WTC11 (cell line): Measurements from ENCODE around the gene ELOVL7.

Experiments
- NR3C1 ChIP-seq: sonication (generic); formaldehyde crosslinking; conservative IDR thresholded peaks from 2 replicates; pipeline ENCODE4 v1.8.1; 2023; ENCODE audit warnings: low read depth, mild to moderate bottlenecking, missing genetic modification reagents
- USF2 ChIP-seq: sonication (generic); formaldehyde crosslinking; IDR thresholded peaks from 2 replicates; pipeline ENCODE4 v1.8.1; 2023; ENCODE audit warnings: mild to moderate bottlenecking, missing genetic modification reagents, moderate library complexity
- ZNF121 ChIP-seq: sonication (generic); formaldehyde crosslinking; IDR thresholded peaks from 2 replicates; pipeline ENCODE4 v1.8.0; 2023; ENCODE audit warnings: missing genetic modification reagents
- TF ChIP-seq, protein P1 (sequence below): fragments of 200-600 bp; IDR thresholded peaks from 2 replicates; pipeline ENCODE4 v1.8.0; 2022; ENCODE audit warnings: antibody characterized with exemption

GRCh38 chr5:60763061-60763460, 81.0 kb downstream of the ELOVL7 start:
- TF ChIP-seq ZNF121 (no peak), NR3C1 (no peak), USF2 (CRISPR knock-in tag) (no peak)
- TF ChIP-seq, protein P1, sequence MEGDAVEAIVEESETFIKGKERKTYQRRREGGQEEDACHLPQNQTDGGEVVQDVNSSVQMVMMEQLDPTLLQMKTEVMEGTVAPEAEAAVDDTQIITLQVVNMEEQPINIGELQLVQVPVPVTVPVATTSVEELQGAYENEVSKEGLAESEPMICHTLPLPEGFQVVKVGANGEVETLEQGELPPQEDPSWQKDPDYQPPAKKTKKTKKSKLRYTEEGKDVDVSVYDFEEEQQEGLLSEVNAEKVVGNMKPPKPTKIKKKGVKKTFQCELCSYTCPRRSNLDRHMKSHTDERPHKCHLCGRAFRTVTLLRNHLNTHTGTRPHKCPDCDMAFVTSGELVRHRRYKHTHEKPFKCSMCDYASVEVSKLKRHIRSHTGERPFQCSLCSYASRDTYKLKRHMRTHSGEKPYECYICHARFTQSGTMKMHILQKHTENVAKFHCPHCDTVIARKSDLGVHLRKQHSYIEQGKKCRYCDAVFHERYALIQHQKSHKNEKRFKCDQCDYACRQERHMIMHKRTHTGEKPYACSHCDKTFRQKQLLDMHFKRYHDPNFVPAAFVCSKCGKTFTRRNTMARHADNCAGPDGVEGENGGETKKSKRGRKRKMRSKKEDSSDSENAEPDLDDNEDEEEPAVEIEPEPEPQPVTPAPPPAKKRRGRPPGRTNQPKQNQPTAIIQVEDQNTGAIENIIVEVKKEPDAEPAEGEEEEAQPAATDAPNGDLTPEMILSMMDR = no peak
